WTC11 (cell line): ENCODE data around the gene FEV.

Experiments used
- ATF2 ChIP-seq: sonication (generic); formaldehyde crosslinking; IDR thresholded peaks from 2 replicates; pipeline ENCODE4 v1.8.1; 2022; ENCODE audit warnings: low read depth, missing genetic modification reagents, borderline replicate concordance
- CREM ChIP-seq: sonication (generic); formaldehyde crosslinking; IDR thresholded peaks from 2 replicates; pipeline ENCODE4 v1.8.1; 2022; ENCODE audit warnings: mild to moderate bottlenecking, missing genetic modification reagents, moderate library complexity
- CTCF ChIP-seq: fragments of 200-600 bp; IDR thresholded peaks from 2 replicates; pipeline ENCODE4 v1.8.0; 2022; ENCODE audit warnings: antibody characterized with exemption
- ERG ChIP-seq: fragments of 250-450 bp; sonication (Bioruptor Pico); IDR thresholded peaks from 2 replicates; pipeline ENCODE4 v1.8.0; 2021; ENCODE audit warnings: mild to moderate bottlenecking
- FOXP1 ChIP-seq: sonication (generic); formaldehyde crosslinking; IDR thresholded peaks from 2 replicates; pipeline ENCODE4 v1.8.0; 2022; ENCODE audit warnings: missing genetic modification reagents, mild to moderate bottlenecking, moderate library complexity, borderline replicate concordance
- MAX ChIP-seq: sonication (generic); formaldehyde crosslinking; IDR thresholded peaks from 2 replicates; pipeline ENCODE4 v1.8.0; 2022; ENCODE audit warnings: mild to moderate bottlenecking, missing genetic modification reagents
- NFE2L1 ChIP-seq: sonication (generic); formaldehyde crosslinking; IDR thresholded peaks from 2 replicates; pipeline ENCODE4 v1.8.1; 2023; ENCODE audit warnings: missing genetic modification reagents
- NR2C2 ChIP-seq: sonication (generic); formaldehyde crosslinking; IDR thresholded peaks from 2 replicates; pipeline ENCODE4 v1.8.0; 2022; ENCODE audit warnings: mild to moderate bottlenecking, missing genetic modification reagents
- NR3C1 ChIP-seq: sonication (generic); formaldehyde crosslinking; conservative IDR thresholded peaks from 2 replicates; pipeline ENCODE4 v1.8.1; 2023; ENCODE audit warnings: low read depth, mild to moderate bottlenecking, missing genetic modification reagents
- OVOL2 ChIP-seq: fragments of 250-450 bp; sonication (Bioruptor Pico); IDR thresholded peaks from 2 replicates; pipeline ENCODE4 v1.9.0; 2021; ENCODE audit warnings: mild to moderate bottlenecking, borderline replicate concordance
- SP1 ChIP-seq: sonication (generic); formaldehyde crosslinking; conservative IDR thresholded peaks from 2 replicates; pipeline ENCODE4 v1.8.1; 2022; ENCODE audit warnings: missing genetic modification reagents
- STAT6 ChIP-seq: sonication (generic); formaldehyde crosslinking; conservative IDR thresholded peaks from 2 replicates; pipeline ENCODE4 v1.8.1; 2023; ENCODE audit warnings: mild to moderate bottlenecking, low read depth, missing genetic modification reagents, moderate library complexity
- TEAD4 ChIP-seq: sonication (generic); formaldehyde crosslinking; IDR thresholded peaks from 2 replicates; pipeline ENCODE4 v1.8.0; 2022; ENCODE audit warnings: mild to moderate bottlenecking, missing genetic modification reagents
- USF1 ChIP-seq: sonication (generic); formaldehyde crosslinking; IDR thresholded peaks from 2 replicates; pipeline ENCODE4 v1.8.0; 2022; ENCODE audit warnings: mild to moderate bottlenecking, missing genetic modification reagents

- TF ChIP-seq ERG (CRISPR knock-in tag) (no peak), TEAD4 (CRISPR knock-in tag) (no peak), CTCF (no peak; the same call in 1 of the 2 replicates), MAX (CRISPR knock-in tag) (no peak), FOXP1 (CRISPR knock-in tag) (no peak), NR2C2 (CRISPR knock-in tag) (no peak), ATF2 (CRISPR knock-in tag) (no peak), USF1 (no peak), OVOL2 (CRISPR knock-in tag) (no peak), STAT6 (no peak), CREM (CRISPR knock-in tag) (no peak), NFE2L1 (CRISPR knock-in tag) (no peak), NR3C1 (no peak), SP1 (CRISPR knock-in tag) (no peak)
Measured at GRCh38 chr2:218981390-218981880, 3.5 kb downstream of the FEV start.
